ENCODE measurements around the gene FGFR3. TPM values are rescaled to one million over a fixed set of nuclear protein-coding genes. Genes with fewer than 3 reads are reported as not detected.

The FGFR3 gene
- total and polyA plus RNA-seq, 9 of the 15 experiments (the other 6 are each of a cell fraction or from before 2014, with no cell fraction given), result 1.2 to 60.4 (median 12.7) TPM

DNA sequence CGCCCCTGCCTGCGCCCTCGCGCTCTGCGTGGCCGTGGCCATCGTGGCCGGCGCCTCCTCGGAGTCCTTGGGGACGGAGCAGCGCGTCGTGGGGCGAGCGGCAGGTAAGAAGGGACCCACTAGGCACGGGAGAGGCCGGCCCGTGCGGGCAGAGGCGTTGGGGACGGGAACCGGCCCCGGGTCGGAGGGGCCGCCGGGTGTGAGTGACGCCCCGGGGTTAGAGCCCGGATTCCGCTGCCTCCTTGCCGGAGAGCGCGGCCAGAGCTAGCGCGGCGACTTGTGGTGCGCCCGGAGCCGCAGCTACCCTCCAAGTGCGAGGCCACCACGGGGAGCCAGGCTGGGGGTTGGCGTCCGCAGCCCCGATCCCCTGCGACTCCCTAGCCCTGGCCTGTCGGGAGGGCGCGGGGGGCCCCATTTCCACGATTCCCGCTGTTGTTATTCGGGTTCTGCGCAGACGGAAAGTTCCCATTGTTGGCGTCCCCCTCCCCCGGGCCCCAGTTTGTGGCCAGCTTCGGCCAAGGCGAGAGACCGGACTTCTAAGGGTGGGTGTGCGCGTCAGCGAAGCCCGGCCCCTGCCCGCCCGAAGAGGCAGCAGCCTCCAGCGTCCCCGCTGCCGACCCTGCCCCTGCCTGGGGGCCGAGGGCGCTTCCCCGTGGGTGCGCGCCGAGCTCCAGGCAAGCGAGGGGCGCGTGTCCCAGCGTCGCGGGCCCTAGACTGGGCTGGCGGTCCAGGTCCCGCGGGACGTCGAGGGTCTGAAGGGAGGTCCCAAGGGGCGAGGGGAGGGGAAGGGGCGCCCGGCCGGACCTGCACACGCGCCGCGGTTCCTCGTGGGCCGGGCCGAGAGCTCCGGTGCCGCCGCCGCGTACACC lies 1.1 kb downstream of the FGFR3 start (continued):
- no peak; a peak in 1 of 4 replicates for TF ChIP-seq NONO (IDR thresholded peaks at IDR 0.05; ENCODE audit: low read depth in 2 of 2, low read length in 1 of 2)
- TF ChIP-seq MAFG (tag; conservative IDR thresholded peaks at IDR 0.05), result no peak
- TF ChIP-seq SETDB1 (IDR thresholded peaks at IDR 0.05; ENCODE audit: low read length), result no peak
- no peak for TF ChIP-seq SPI1 (IDR thresholded peaks at IDR 0.05; ENCODE audit: borderline replicate concordance, low read depth, low read length)
- no peak for TF ChIP-seq ZNF347 (CRISPR knock-in tag; IDR thresholded peaks at IDR 0.05; ENCODE audit: low read depth)
- TF ChIP-seq, protein P1, sequence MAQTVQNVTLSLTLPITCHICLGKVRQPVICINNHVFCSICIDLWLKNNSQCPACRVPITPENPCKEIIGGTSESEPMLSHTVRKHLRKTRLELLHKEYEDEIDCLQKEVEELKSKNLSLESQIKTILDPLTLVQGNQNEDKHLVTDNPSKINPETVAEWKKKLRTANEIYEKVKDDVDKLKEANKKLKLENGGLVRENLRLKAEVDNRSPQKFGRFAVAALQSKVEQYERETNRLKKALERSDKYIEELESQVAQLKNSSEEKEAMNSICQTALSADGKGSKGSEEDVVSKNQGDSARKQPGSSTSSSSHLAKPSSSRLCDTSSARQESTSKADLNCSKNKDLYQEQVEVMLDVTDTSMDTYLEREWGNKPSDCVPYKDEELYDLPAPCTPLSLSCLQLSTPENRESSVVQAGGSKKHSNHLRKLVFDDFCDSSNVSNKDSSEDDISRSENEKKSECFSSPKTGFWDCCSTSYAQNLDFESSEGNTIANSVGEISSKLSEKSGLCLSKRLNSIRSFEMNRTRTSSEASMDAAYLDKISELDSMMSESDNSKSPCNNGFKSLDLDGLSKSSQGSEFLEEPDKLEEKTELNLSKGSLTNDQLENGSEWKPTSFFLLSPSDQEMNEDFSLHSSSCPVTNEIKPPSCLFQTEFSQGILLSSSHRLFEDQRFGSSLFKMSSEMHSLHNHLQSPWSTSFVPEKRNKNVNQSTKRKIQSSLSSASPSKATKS (CRISPR knock-in tag; IDR thresholded peaks at IDR 0.05), result no peak
- TF ChIP-seq TCF7L2 (IDR thresholded peaks at IDR 0.05; ENCODE audit: low read depth, low read length), result no peak
- TF ChIP-seq SAFB (IDR thresholded peaks at IDR 0.05; ENCODE audit: borderline replicate concordance, low read depth, low read length), result peak; percentile 79
- TF ChIP-seq, protein P2, sequence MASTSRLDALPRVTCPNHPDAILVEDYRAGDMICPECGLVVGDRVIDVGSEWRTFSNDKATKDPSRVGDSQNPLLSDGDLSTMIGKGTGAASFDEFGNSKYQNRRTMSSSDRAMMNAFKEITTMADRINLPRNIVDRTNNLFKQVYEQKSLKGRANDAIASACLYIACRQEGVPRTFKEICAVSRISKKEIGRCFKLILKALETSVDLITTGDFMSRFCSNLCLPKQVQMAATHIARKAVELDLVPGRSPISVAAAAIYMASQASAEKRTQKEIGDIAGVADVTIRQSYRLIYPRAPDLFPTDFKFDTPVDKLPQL (IDR thresholded peaks at IDR 0.05; ENCODE audit: extremely low read depth, insufficient read length), result no peak
- peak; percentile 35 for TF ChIP-seq CTBP1 (IDR thresholded peaks at IDR 0.05; ENCODE audit: borderline replicate concordance)
- TF ChIP-seq, protein P3, sequence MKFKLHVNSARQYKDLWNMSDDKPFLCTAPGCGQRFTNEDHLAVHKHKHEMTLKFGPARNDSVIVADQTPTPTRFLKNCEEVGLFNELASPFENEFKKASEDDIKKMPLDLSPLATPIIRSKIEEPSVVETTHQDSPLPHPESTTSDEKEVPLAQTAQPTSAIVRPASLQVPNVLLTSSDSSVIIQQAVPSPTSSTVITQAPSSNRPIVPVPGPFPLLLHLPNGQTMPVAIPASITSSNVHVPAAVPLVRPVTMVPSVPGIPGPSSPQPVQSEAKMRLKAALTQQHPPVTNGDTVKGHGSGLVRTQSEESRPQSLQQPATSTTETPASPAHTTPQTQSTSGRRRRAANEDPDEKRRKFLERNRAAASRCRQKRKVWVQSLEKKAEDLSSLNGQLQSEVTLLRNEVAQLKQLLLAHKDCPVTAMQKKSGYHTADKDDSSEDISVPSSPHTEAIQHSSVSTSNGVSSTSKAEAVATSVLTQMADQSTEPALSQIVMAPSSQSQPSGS (CRISPR knock-in tag; IDR thresholded peaks at IDR 0.05), result no peak
- no peak for TF ChIP-seq RFX7 (CRISPR knock-in tag; IDR thresholded peaks at IDR 0.05)
- TF ChIP-seq KDM4B (IDR thresholded peaks at IDR 0.05; ENCODE audit: borderline replicate concordance in 2 of 2, low read depth in 1 of 2), result no peak
- no peak for TF ChIP-seq ZNF551 (CRISPR knock-in tag; IDR thresholded peaks at IDR 0.05)
- no peak for TF ChIP-seq HMG20A (CRISPR knock-in tag; conservative IDR thresholded peaks at IDR 0.05)
- no peak for TF ChIP-seq PML (IDR thresholded peaks at IDR 0.05; ENCODE audit: low read length)
- TF ChIP-seq ZFPM2 (CRISPR knock-in tag; IDR thresholded peaks at IDR 0.05), result no peak
- TF ChIP-seq, protein P4, sequence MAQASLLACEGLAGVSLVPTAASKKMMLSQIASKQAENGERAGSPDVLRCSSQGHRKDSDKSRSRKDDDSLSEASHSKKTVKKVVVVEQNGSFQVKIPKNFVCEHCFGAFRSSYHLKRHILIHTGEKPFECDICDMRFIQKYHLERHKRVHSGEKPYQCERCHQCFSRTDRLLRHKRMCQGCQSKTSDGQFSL (CRISPR knock-in tag; IDR thresholded peaks at IDR 0.05), result no peak
- TF ChIP-seq, protein P4 (tag; IDR thresholded peaks at IDR 0.05), result no peak
- TF ChIP-seq, protein P5, sequence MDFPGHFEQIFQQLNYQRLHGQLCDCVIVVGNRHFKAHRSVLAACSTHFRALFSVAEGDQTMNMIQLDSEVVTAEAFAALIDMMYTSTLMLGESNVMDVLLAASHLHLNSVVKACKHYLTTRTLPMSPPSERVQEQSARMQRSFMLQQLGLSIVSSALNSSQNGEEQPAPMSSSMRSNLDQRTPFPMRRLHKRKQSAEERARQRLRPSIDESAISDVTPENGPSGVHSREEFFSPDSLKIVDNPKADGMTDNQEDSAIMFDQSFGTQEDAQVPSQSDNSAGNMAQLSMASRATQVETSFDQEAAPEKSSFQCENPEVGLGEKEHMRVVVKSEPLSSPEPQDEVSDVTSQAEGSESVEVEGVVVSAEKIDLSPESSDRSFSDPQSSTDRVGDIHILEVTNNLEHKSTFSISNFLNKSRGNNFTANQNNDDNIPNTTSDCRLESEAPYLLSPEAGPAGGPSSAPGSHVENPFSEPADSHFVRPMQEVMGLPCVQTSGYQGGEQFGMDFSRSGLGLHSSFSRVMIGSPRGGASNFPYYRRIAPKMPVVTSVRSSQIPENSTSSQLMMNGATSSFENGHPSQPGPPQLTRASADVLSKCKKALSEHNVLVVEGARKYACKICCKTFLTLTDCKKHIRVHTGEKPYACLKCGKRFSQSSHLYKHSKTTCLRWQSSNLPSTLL (IDR thresholded peaks at IDR 0.05), result no peak
- peak; percentile 67; the same call in 1 of the 2 replicates for TF ChIP-seq HNRNPL (IDR thresholded peaks at IDR 0.05; ENCODE audit: low read depth, low read length)
